Endothelial cell of umbilical vein (primary cell): ENCODE results near the gene IL1RL2.

ENCODE experiments used
- MAX ChIP-seq: IDR thresholded peaks from 2 replicates; pipeline ENCODE4 v1.6.1; 2011; ENCODE audit not compliant: insufficient read depth, insufficient read length
- POLR2A ChIP-seq: IDR thresholded peaks from 2 replicates; pipeline ENCODE4 v1.6.1; 2012; ENCODE audit warnings: low read depth, mild to moderate bottlenecking, control low read depth, low read length

DNA sequence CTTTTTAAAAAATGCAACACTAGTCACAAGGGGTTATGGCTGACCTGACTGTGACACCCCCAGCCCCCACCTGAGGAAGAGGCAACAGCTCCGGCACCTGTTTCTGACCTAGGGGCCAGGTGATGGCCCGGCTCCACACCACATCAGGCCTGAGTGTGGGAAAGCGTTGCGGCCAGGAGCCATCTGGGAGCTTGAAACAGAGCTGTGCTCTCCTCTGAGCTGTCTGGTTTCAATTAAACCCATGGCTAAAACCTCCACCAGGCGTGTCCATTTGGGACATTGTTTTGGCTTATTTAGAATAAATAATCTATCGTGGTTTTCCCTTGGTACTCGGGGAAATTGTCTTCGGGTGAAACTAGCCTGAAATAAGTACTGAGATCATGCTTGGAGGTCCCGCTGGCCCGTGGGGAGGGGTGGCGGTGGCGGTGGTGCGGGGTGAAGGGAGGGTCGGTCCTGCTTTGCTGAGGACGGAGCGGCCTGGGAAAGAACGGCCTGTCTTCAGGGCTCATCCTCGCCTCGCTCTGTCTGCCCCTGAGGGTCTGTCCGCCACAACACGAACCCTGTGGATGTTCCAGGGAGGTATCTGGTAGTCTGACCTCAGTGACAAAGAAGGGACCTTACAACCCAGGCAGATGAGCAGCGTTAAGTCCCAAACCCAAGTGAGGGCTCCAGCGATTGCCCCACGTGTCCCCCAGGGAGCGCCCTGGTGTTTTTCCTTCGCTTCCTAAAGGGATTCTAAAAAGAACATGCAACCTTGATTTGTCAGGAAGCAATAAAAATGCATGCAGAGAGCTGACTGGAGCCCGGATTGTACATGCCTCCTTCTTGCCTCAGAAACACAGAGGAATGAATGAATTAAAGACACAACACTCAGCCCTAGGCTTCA lies 58.7 kb downstream of the IL1RL2 start:
- TF ChIP-seq POLR2A: no peak
- TF ChIP-seq MAX: no peak
